Peyer's patch (tissue), 4 donors: ENCODE measurements around the gene B3GNT7. TPM values are rescaled to one million over a fixed set of nuclear protein-coding genes. Genes with fewer than 3 reads are reported as not detected.
"Not testable (repeated sequence)": the region's sequence is repeated elsewhere in the genome, so short reads cannot be mapped to it uniquely, and the experiment has no call there.

Experiments
- DNase-seq, 3 donors: peaks; one replicate each; pipeline ENCODE4 v3.0.0-alpha.2; 2017 to 2019
- H3K27ac ChIP-seq, 4 donors: fragments of 200-600 bp; sonication (generic); one replicate each; pipeline ENCODE4 v1.5.1; 2016 to 2019
- H3K27me3 ChIP-seq, 2 donors: fragments of 200-600 bp; sonication (generic); one replicate each; pipeline ENCODE4 v1.5.1; 2019
- H3K36me3 ChIP-seq, 3 donors: fragments of 200-600 bp; sonication (generic); one replicate each; pipeline ENCODE4 v1.5.1; 2016 to 2019
- H3K4me1 ChIP-seq, 4 donors: fragments of 200-600 bp; sonication (generic); one replicate each; pipeline ENCODE4 v1.5.1; 2016 to 2019
- H3K4me3 ChIP-seq, 4 donors: fragments of 200-600 bp; sonication (generic); 1 replicate in 3 of 4; 2 replicates in 1 of 4; pipeline ENCODE4 v1.5.1; 2016 to 2019; ENCODE audit warnings: mild to moderate bottlenecking in 1 of 4
- H3K9me3 ChIP-seq, 4 donors: fragments of 200-600 bp; sonication (generic); one replicate each; pipeline ENCODE4 v1.5.1; 2016 to 2019; ENCODE audit warnings: mild to moderate bottlenecking in 1 of 4
- CTCF ChIP-seq, 6 experiments: fragments of 450-650 bp in 4 of 6; fragments of 200-600 bp in 2 of 6; sonication (generic) in 1 of 6; IDR thresholded peaks; one replicate each; pipeline ENCODE4 v1.5.1; 2017 to 2019; ENCODE audit warnings: antibody characterized with exemption in 6 of 6, mild to moderate bottlenecking in 3 of 6, moderate library complexity in 1 of 6
- POLR2A ChIP-seq, 2 donors: fragments of 450-650 bp; IDR thresholded peaks; one replicate each; pipeline ENCODE4 v1.5.1; 2017; ENCODE audit warnings: antibody characterized with exemption in 2 of 2, mild to moderate bottlenecking in 2 of 2, moderate library complexity in 2 of 2
- total RNA-seq, 4 donors: library from RNA; depleted of rRNA; stranded (reverse); fragments of >200 nt; gene quantifications; one replicate each; pipeline ENCODE4 v1.1.0, GENCODE V29; 2016

Gene B3GNT7
- total RNA-seq, 4 donors from 2014 or later, result 9.9 to 154 (median 90.3) TPM

- H3K9me3 ChIP-seq, H3K27me3 ChIP-seq, H3K4me3 ChIP-seq: not testable (repeated sequence)
- peak in 1 of 3 donors; percentile 27 for DNase-seq
- peak in 1 of 6 experiments; percentile 12 for TF ChIP-seq CTCF (IDR thresholded peaks at IDR 0.05)
- Histone ChIP-seq H3K36me3 (peaks cover 0 to 16% (median 0%) of the 10 kb centered on the region in 3 donors), H3K27ac (peak overlapping the region in 1 of 4 donors; percentile 0), H3K4me1 (peaks cover 0 to 32% (median 0%) of the 10 kb centered on the region in 4 donors)
Measured at GRCh38 chr2:231403421-231404182, 8.1 kb downstream of the B3GNT7 start.

DNA sequence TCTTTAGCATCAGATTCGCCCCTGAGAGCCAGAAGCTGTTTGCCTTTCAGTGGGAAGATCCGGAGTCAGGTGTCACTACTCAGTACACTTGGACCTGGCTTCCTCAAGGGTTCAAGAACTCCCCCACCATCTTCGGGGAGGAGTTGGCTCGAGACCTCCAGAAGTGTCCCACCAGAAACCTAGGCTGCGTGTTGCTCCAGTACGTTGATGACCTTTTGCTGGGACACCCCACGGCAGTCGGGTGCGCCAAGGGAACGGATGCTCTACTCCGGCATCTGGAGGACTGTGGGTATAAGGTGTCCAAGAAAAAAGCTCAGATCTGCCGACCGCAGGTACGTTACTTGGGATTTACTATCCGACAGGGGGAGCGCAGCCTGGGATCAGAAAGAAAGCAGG is 8.7 kb downstream of the B3GNT7 start:
- Histone ChIP-seq H3K4me1 (peaks cover 0 to 27% (median 0%) of the 10 kb centered on the region in 4 donors), H3K36me3 (peaks cover 0 to 10% (median 0%) of the 10 kb centered on the region in 3 donors)
- not testable (repeated sequence) for H3K27me3 ChIP-seq, H3K4me3 ChIP-seq, H3K9me3 ChIP-seq, DNase-seq, H3K27ac ChIP-seq

DNA sequence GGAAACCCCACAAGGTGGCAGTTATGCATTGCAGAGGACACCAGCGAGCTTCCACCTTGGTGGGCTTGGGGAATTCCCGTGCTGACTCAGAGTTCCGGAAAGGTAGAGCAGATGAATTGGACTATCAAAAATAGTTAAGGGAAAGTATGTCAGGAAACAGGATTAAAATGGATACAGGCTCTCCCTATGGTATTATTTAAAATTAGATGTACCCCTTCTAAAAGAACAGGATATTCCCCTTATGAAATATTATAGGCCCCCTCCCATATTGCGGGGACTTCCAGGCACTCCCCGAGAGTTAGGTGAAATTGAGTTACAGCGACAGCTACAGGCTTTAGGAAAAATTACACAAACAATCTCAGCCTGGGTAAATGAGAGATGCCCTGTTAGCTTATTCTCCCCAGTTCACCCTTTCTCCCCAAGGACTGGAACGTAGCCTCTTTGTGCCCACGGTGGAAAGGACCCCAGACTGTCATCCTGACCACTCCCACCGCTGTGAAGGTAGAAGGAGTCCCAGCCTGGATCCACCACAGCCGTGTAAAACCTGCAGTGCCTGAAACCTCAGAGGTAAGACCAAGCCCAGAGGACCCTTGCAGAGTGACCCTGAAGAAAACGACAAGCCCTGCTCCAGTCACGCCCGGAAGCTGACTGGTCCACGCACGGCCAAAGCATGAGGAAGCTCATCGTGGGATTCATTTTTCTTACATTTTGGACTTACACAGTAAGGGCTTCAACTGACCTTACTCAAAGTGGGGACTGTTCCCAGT is 10.3 kb downstream of the B3GNT7 start:
- not testable (repeated sequence) for H3K4me3 ChIP-seq, H3K9me3 ChIP-seq, H3K27me3 ChIP-seq, H3K36me3 ChIP-seq
- peak in 1 of 3 donors; percentile 42 for DNase-seq
- TF ChIP-seq CTCF (IDR thresholded peaks at IDR 0.05), result peak; percentile 19 to 78 (median 61)
- Histone ChIP-seq H3K27ac (peak overlapping the region in 1 of 4 donors; percentile 23), H3K4me1 (peaks cover 0 to 16% (median 0%) of the 10 kb centered on the region in 4 donors)

GRCh38 chr2:231407686-231408085 is 12.2 kb downstream of the B3GNT7 start:
- not testable (repeated sequence) for H3K27me3 ChIP-seq, H3K9me3 ChIP-seq, H3K36me3 ChIP-seq, H3K27ac ChIP-seq, DNase-seq, H3K4me3 ChIP-seq
- peaks cover 0 to 19% (median 5%) of the 10 kb centered on the region in 4 donors for H3K4me1 ChIP-seq

DNA sequence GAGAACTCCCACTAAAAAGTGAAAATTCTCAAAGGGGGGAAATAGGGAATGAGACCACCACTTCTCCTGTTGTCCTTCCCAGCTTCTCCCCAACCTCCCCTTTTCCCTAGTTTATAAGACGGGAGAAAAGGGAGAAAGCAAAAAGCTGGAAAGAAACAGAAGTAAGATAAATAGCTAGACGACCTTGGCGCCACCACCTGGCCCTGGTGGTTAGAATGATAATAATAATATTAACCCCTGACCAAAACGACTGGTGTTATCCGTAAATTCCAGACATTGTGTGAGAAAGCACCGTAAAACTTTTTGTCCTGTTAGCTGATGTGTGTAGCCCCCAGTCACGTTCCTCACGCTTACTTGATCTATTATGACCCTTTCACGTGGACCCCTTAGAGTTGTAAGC is 12.8 kb downstream of the B3GNT7 start:
- H3K4me1 ChIP-seq, result peaks cover 0 to 21% (median 5%) of the 10 kb centered on the region in 4 donors
- not testable (repeated sequence) for H3K27ac ChIP-seq

DNA sequence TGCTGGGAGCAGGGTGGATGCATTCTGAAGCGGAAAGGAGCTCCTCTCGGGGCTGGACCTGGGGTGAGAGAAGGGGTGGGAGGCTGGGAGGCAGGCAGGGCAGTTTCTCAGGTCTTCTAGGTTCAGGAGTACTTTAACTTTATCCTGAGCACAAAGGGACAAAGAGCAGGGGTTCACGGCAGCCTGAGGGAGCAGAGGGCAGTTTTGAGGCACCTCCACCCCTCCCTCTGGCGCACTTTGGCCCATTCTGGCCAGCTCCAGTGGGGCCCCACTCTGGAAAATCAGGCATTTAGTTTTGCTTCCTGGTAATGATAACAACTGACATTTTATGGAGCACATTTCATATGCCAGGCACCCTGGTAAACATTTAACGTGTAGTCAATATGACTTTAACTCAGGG is 14.3 kb downstream of the B3GNT7 start:
- peak in 2 of 3 donors; percentile 79 to 83 for DNase-seq
- TF ChIP-seq CTCF (IDR thresholded peaks at IDR 0.05) (no peak), POLR2A (IDR thresholded peaks at IDR 0.05) (no peak)
- no peaks in the 10 kb centered on the region for H3K36me3 ChIP-seq
- peaks cover 0 to 21% (median 5%) of the 10 kb centered on the region in 4 donors for H3K4me1 ChIP-seq
- H3K27ac ChIP-seq, result peak overlapping the region in 3 of 4 donors; percentile 47 to 91 (median 89)
- H3K9me3 ChIP-seq, result no peaks in the 10 kb centered on the region
- H3K27me3 ChIP-seq, result no peaks in the 10 kb centered on the region
- H3K4me3 ChIP-seq, result no peak overlapping the region

More for the DNA sequence above, 12.8 kb downstream of the B3GNT7 start:
- not testable (repeated sequence) for H3K4me3 ChIP-seq, H3K27me3 ChIP-seq, DNase-seq, H3K9me3 ChIP-seq, H3K36me3 ChIP-seq
